Suprapubic skin (tissue), 4 donors: Measurements from ENCODE around the gene ZNF185. TPM values are rescaled to one million over a fixed set of nuclear protein-coding genes. Genes with fewer than 3 reads are reported as not detected.

Source experiments
- DNase-seq, 2 donors: peaks; one replicate each; pipeline ENCODE4 v3.0.0-alpha.2; 2019; ENCODE audit warnings: low spot score in 2 of 2
- H3K27ac ChIP-seq: fragments of 200-600 bp; sonication (generic); one replicate; pipeline ENCODE4 v1.5.1; 2019
- H3K27me3 ChIP-seq: fragments of 200-600 bp; sonication (generic); one replicate; pipeline ENCODE4 v1.5.1; 2019
- H3K36me3 ChIP-seq: fragments of 200-600 bp; sonication (generic); one replicate; pipeline ENCODE4 v1.5.1; 2019
- H3K4me1 ChIP-seq: fragments of 200-600 bp; sonication (generic); one replicate; pipeline ENCODE4 v1.5.1; 2019
- H3K4me3 ChIP-seq: fragments of 200-600 bp; sonication (generic); one replicate; pipeline ENCODE4 v1.5.1; 2019; ENCODE audit warnings: mild to moderate bottlenecking
- H3K9me3 ChIP-seq: fragments of 200-600 bp; sonication (generic); one replicate; pipeline ENCODE4 v1.5.1; 2019
- CTCF ChIP-seq, 2 donors: fragments of 200-600 bp in 1 of 2; fragments of 450-650 bp in 1 of 2; sonication (generic) in 1 of 2; IDR thresholded peaks; one replicate each; pipeline ENCODE4 v1.5.1; 2016 to 2019; ENCODE audit warnings: antibody characterized with exemption in 2 of 2, mild to moderate bottlenecking in 1 of 2, moderate library complexity in 1 of 2
- EP300 ChIP-seq: sonication (generic); formaldehyde crosslinking; IDR thresholded peaks from one replicate; pipeline ENCODE4 v1.6.1; 2017; ENCODE audit warnings: antibody characterized with exemption
- POLR2A ChIP-seq, 2 donors: fragments of 450-650 bp; IDR thresholded peaks; one replicate each; pipeline ENCODE4 v1.6.1; 2017; ENCODE audit warnings: antibody characterized with exemption in 2 of 2, mild to moderate bottlenecking in 2 of 2, moderate library complexity in 2 of 2
- POLR2AphosphoS5 ChIP-seq, 3 donors: sonication (generic); formaldehyde crosslinking; IDR thresholded peaks; one replicate each; pipeline ENCODE4 v1.6.1; 2017; ENCODE audit warnings: antibody characterized with exemption in 3 of 3
- WGBS: methylation state at CpG from one replicate; pipeline ENCODE4 v1.1.5; 2018; 5-methylcytosine and 5-hydroxymethylcytosine counted together
- total RNA-seq, 4 donors: library from RNA; depleted of rRNA; stranded (reverse); fragments of >200 nt; gene quantifications; one replicate each; pipeline ENCODE4 v1.1.0, GENCODE V29; 2016

The ZNF185 gene
- total RNA-seq, 4 donors from 2014 or later: 50.1 to 81.3 (median 66.1) TPM

GRCh38 chrX:152923599-152923998 lies 25.7 kb downstream of the ZNF185 start:
- Histone ChIP-seq H3K27me3 (no peaks in the 10 kb centered on the region), H3K27ac (no peak overlapping the region), H3K36me3 (no peaks in the 10 kb centered on the region), H3K4me3 (no peak overlapping the region), H3K9me3 (no peaks in the 10 kb centered on the region), H3K4me1 (peaks cover 8% of the 10 kb centered on the region)
- 90% methylated on average over 10 of the region's 10 CpGs for WGBS
- TF ChIP-seq CTCF (IDR thresholded peaks at IDR 0.05): no peak
- DNase-seq: no peak

DNA sequence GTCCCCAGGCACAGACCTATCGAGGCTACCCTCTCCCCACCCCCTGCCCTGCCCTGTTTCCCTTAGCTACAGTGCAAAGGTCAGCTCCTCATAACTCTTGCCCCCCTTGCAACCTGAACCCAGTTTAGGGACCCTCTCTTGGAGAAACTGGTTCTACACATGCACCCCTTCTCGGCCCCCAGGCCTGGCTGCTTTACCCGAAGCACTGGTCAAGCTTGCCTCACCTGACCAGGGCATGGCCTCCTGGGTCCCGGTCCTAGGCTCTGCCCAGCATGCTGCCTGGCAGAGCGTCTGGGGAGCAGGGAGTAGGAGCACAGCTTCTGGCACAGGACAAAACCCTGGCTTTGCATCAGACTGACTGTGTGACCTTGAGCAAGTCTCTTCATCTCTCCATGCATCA lies 28.0 kb downstream of the ZNF185 start:
- H3K27me3 ChIP-seq: no peaks in the 10 kb centered on the region
- no peak overlapping the region for H3K4me3 ChIP-seq
- no peak overlapping the region for H3K27ac ChIP-seq
- no peaks in the 10 kb centered on the region for H3K36me3 ChIP-seq
- peaks cover 8% of the 10 kb centered on the region for H3K4me1 ChIP-seq
- TF ChIP-seq CTCF (IDR thresholded peaks at IDR 0.05) (no peak), POLR2AphosphoS5 (IDR thresholded peaks at IDR 0.05) (no peak), POLR2A (IDR thresholded peaks at IDR 0.05) (no peak), EP300 (no peak)
- 73% methylated on average over 5 of the region's 5 CpGs for WGBS
- DNase-seq: no peak
- H3K9me3 ChIP-seq: no peaks in the 10 kb centered on the region

DNA sequence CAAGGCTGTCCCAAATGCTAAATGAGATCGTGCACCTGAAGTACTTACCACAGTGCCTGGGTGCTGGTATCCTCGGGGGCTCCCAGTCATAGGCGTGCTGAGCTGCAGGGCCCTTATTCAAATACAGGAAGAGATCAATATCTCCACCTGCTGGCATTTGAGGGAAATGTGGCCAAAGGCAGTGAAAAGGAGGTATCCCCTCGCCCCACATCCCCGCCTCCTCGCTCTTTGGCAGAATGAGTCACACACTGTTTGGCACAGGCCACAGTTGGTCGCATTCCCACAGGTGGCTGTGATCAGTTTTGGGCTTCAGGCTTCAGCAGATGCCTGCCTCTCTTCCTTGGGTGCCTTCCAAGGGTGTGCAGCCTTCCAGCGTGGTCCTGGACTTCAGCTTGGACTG lies 28.4 kb downstream of the ZNF185 start:
- WGBS: 13% methylated on average over 8 of the region's 8 CpGs

GRCh38 chrX:152926923-152927322 lies 29.1 kb downstream of the ZNF185 start:
- Histone ChIP-seq H3K27ac (no peak overlapping the region), H3K4me3 (no peak overlapping the region), H3K27me3 (no peaks in the 10 kb centered on the region), H3K36me3 (no peaks in the 10 kb centered on the region), H3K4me1 (peaks cover 8% of the 10 kb centered on the region), H3K9me3 (no peaks in the 10 kb centered on the region)
- DNase-seq: no peak
- WGBS: 79% methylated on average over 11 of the region's 11 CpGs
- TF ChIP-seq CTCF (IDR thresholded peaks at IDR 0.05) (no peak), POLR2AphosphoS5 (IDR thresholded peaks at IDR 0.05) (no peak), EP300 (no peak), POLR2A (IDR thresholded peaks at IDR 0.05) (no peak)

More for the DNA sequence above, 28.4 kb downstream of the ZNF185 start:
- no peaks in the 10 kb centered on the region for H3K27me3 ChIP-seq
- H3K4me1 ChIP-seq: peaks cover 8% of the 10 kb centered on the region
- no peak for DNase-seq
- H3K9me3 ChIP-seq: no peaks in the 10 kb centered on the region
- no peaks in the 10 kb centered on the region for H3K36me3 ChIP-seq
- no peak overlapping the region for H3K4me3 ChIP-seq
- TF ChIP-seq EP300 (no peak), CTCF (IDR thresholded peaks at IDR 0.05) (peak in 1 of 2 donors; percentile 17)
- no peak overlapping the region for H3K27ac ChIP-seq

- no peak for TF ChIP-seq EP300
- no peaks in the 10 kb centered on the region for H3K27me3 ChIP-seq
- no peaks in the 10 kb centered on the region for H3K36me3 ChIP-seq
- peaks cover 8% of the 10 kb centered on the region for H3K4me1 ChIP-seq
- no peak overlapping the region for H3K27ac ChIP-seq
- 92% methylated on average over 12 of the region's 18 CpGs for WGBS
- no peak overlapping the region for H3K4me3 ChIP-seq
- H3K9me3 ChIP-seq: no peaks in the 10 kb centered on the region
- DNase-seq: no peak
These were observed 30.2 kb downstream of the ZNF185 start for GRCh38 chrX:152927858-152928760.
